ENCODE results near the gene ATP2A2.

The ATP2A2 gene

GRCh38 chr12:110280779-110281548, at the start of gene ATP2A2:
ATP2A2 (plus strand) TSS chr12:110281247; CDS start chr12:110281790, 543 bp downstream.
- TF ChIP-seq GATA3 (IDR thresholded peaks at IDR 0.05; ENCODE audit: low read depth, low read length) = no peak
- TF ChIP-seq GATA2 (IDR thresholded peaks at IDR 0.05; ENCODE audit: low read depth, low read length) = no peak

- no peak for TF ChIP-seq GATA2 (IDR thresholded peaks at IDR 0.05; ENCODE audit: low read depth, low read length)
- no peak for TF ChIP-seq GATA3 (IDR thresholded peaks at IDR 0.05; ENCODE audit: low read depth, low read length)
These were observed 47.7 kb upstream of the ATP2A2 start for GRCh38 chr12:110233212-110233903.

- no peak for TF ChIP-seq GATA3 (IDR thresholded peaks at IDR 0.05; ENCODE audit: low read depth, low read length)
- TF ChIP-seq GATA2 (IDR thresholded peaks at IDR 0.05; ENCODE audit: low read depth, low read length) = no peak
These were observed 46.7 kb upstream of the ATP2A2 start for GRCh38 chr12:110234331-110234751.

- no peak for TF ChIP-seq GATA3 (IDR thresholded peaks at IDR 0.05; ENCODE audit: low read depth, low read length)
- TF ChIP-seq GATA2 (IDR thresholded peaks at IDR 0.05; ENCODE audit: low read depth, low read length) = no peak
These were observed 46.3 kb upstream of the ATP2A2 start for GRCh38 chr12:110234755-110235154.

GRCh38 chr12:110235383-110235782, 45.7 kb upstream of the ATP2A2 start:
- TF ChIP-seq GATA3 (IDR thresholded peaks at IDR 0.05; ENCODE audit: low read depth, low read length) (no peak), GATA2 (IDR thresholded peaks at IDR 0.05; ENCODE audit: low read depth, low read length) (no peak)

GRCh38 chr12:110243227-110243626, 37.8 kb upstream of the ATP2A2 start:
- TF ChIP-seq GATA3 (IDR thresholded peaks at IDR 0.05; ENCODE audit: low read depth, low read length) (no peak), GATA2 (IDR thresholded peaks at IDR 0.05; ENCODE audit: low read depth, low read length) (no peak)

- no peak for TF ChIP-seq GATA2 (IDR thresholded peaks at IDR 0.05; ENCODE audit: low read depth, low read length)
- no peak for TF ChIP-seq GATA3 (IDR thresholded peaks at IDR 0.05; ENCODE audit: low read depth, low read length)
These were observed 36.7 kb upstream of the ATP2A2 start for GRCh38 chr12:110244372-110244771.

- TF ChIP-seq GATA3 (IDR thresholded peaks at IDR 0.05; ENCODE audit: low read depth, low read length) (no peak), GATA2 (IDR thresholded peaks at IDR 0.05; ENCODE audit: low read depth, low read length) (no peak)
These were observed 36.2 kb upstream of the ATP2A2 start for GRCh38 chr12:110244829-110245228.

GRCh38 chr12:110245369-110245772, 35.7 kb upstream of the ATP2A2 start:
- no peak for TF ChIP-seq GATA2 (IDR thresholded peaks at IDR 0.05; ENCODE audit: low read depth, low read length)
- no peak for TF ChIP-seq GATA3 (IDR thresholded peaks at IDR 0.05; ENCODE audit: low read depth, low read length)

GRCh38 chr12:110246636-110247339, 34.3 kb upstream of the ATP2A2 start:
- TF ChIP-seq GATA2 (IDR thresholded peaks at IDR 0.05; ENCODE audit: low read depth, low read length) = no peak
- no peak for TF ChIP-seq GATA3 (IDR thresholded peaks at IDR 0.05; ENCODE audit: low read depth, low read length)

GRCh38 chr12:110247340-110248095, 33.5 kb upstream of the ATP2A2 start:
- no peak for TF ChIP-seq GATA3 (IDR thresholded peaks at IDR 0.05; ENCODE audit: low read depth, low read length)
- no peak for TF ChIP-seq GATA2 (IDR thresholded peaks at IDR 0.05; ENCODE audit: low read depth, low read length)

- TF ChIP-seq GATA3 (IDR thresholded peaks at IDR 0.05; ENCODE audit: low read depth, low read length) (no peak), GATA2 (IDR thresholded peaks at IDR 0.05; ENCODE audit: low read depth, low read length) (no peak)
These were observed 33.0 kb upstream of the ATP2A2 start for GRCh38 chr12:110248096-110248447.

GRCh38 chr12:110249105-110249504, 31.9 kb upstream of the ATP2A2 start:
- no peak for TF ChIP-seq GATA3 (IDR thresholded peaks at IDR 0.05; ENCODE audit: low read depth, low read length)
- no peak for TF ChIP-seq GATA2 (IDR thresholded peaks at IDR 0.05; ENCODE audit: low read depth, low read length)

Measured in SH-SY5Y (cell line).